LNCAP (cell line): ENCODE results near the gene EPYC.

Source experiments
- TF ChIP-seq, protein P1 (sequence below): fragments of 450-650 bp; IDR thresholded peaks from 2 replicates; pipeline ENCODE4 v1.5.1; 2017; ENCODE audit warnings: mild to moderate bottlenecking

Gene EPYC

DNA sequence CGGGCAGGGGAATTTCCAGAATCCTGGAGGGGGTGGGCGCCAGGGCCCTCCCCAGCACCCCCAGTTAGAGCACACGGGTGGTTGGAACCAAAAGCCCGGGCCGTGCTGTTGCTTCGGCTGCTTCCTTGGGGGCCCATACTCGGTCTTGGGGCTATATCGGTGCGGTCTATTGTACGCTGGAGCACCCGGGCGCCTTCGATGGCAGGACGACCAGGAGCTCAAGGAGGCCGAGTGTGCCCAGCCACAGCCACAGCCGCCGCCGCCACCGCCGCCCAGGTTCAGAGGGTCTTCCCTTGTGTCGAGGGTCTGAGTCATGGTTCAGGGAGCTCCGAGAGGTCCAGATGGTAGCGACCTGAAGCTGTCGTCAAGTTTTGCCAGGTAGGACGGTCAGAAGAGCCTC is 50.3 kb downstream of the EPYC start:
- TF ChIP-seq, protein P1, sequence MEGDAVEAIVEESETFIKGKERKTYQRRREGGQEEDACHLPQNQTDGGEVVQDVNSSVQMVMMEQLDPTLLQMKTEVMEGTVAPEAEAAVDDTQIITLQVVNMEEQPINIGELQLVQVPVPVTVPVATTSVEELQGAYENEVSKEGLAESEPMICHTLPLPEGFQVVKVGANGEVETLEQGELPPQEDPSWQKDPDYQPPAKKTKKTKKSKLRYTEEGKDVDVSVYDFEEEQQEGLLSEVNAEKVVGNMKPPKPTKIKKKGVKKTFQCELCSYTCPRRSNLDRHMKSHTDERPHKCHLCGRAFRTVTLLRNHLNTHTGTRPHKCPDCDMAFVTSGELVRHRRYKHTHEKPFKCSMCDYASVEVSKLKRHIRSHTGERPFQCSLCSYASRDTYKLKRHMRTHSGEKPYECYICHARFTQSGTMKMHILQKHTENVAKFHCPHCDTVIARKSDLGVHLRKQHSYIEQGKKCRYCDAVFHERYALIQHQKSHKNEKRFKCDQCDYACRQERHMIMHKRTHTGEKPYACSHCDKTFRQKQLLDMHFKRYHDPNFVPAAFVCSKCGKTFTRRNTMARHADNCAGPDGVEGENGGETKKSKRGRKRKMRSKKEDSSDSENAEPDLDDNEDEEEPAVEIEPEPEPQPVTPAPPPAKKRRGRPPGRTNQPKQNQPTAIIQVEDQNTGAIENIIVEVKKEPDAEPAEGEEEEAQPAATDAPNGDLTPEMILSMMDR: no peak

DNA sequence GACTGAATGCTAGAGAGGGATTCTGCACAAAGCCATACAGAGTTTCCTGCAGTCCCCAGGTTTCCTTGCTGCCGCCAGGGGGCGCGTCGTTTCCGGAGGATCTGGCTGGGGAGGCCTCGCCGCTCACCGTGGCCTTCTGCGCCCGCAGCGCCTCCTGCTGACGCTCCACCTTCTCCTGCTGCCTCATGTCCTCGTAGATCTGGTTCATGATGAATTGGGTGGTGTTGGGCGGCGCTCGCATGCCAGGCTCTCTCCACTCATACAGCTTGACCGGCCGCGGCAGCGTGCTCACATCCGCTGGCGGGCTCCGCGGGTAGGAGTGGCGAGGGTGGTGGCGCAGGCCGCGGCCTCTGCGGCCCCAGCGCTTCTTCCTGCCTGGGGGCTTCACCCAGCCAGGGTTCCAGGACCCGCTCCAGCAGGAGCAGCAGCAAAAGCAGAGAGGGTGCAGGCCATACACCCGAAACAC is 50.8 kb downstream of the EPYC start:
- TF ChIP-seq, protein P1: peak; percentile 55

DNA sequence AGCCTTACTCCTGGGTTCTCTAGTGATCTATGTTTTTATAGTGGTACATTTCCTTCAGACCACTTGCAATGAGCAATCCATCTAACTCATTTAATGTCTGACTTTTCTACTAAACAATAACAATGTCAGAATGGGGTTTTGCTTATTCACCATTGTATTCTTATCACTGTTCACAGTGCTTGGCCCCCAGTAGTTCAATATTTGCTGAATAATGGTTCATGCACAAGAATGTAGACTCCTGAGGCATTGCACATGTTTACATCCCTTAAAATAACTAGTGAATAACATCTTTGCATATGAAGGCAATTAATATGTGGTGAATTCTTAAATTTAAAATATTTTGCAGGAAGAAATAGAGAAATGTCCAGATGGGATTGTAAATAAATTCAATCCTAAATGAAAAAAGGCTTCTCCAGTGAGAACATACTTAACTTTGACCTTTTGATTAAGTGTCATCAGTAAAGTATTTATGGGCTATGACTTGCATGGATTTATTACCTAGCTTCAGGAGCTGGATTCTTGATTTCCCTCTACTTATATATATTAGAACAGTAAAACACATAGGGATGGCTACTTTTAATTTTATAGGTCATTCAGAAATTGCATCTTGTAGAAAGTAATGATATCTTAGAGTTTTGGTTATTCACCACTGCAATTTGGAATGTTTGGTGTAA is 53.2 kb downstream of the EPYC start:
- TF ChIP-seq, protein P1: no peak

DNA sequence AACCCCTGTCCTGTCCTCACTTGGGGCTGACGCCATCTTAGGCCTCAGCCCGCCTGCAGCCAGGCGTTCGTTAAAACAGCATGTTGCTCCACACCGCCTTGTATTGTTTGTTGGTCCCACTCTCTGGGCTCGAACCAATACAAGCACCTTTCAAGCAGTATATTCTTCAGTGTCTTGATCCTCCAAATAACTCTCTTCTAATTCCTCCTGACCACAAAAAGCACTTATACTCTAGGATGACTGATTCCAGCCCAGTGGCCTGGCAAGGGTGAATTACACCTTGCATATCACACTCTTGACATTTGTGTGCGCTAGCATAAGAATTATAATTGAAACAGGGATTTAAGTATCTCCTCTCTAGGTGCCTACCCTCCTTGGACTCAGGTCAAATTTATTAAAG is 56.9 kb downstream of the EPYC start:
- TF ChIP-seq, protein P1: no peak

DNA sequence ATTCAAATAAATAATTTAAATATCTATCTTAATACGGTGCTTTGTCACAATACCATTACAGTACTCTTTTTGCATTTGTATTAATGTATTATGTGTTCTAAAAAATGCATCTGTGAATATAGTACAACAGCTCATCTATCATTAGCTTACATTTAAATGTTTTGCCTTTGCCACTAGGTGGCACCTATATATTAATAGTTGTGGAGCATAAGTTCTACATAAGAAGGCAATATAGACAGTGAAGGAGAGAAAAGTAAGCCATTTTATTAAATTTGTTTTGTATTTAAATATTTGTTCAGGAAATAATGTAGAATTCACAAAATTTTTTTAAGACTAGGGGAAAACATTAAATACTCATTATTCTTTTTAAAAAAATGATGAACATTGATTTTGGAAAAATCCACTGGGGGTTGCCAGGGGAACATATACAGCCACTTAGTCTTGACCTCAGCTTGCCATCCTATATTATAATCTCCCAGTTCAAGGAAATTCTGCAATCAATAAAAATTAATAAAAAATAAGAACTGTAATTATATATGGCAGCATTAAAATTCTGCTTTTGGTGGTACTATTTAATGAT is 59.6 kb downstream of the EPYC start:
- TF ChIP-seq, protein P1: peak; percentile 74

DNA sequence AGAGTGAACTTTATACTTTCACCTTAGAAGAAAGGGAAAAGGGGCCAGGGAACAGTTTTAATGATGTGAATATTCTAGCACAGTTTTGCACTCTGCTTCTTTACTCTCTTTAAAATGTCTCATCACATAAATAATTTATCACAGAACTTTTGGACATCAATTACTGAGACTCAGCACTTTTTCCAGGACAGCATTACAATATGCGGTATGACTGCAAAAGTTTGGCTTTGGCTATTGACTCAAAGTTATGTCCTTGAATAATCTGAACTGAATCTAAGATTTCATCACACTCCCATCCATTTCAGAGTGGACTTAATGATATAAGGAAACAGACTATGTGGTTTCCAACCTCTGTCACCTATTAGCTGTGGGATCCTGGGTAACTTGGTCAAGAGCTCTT is 61.5 kb downstream of the EPYC start:
- TF ChIP-seq, protein P1: no peak

DNA sequence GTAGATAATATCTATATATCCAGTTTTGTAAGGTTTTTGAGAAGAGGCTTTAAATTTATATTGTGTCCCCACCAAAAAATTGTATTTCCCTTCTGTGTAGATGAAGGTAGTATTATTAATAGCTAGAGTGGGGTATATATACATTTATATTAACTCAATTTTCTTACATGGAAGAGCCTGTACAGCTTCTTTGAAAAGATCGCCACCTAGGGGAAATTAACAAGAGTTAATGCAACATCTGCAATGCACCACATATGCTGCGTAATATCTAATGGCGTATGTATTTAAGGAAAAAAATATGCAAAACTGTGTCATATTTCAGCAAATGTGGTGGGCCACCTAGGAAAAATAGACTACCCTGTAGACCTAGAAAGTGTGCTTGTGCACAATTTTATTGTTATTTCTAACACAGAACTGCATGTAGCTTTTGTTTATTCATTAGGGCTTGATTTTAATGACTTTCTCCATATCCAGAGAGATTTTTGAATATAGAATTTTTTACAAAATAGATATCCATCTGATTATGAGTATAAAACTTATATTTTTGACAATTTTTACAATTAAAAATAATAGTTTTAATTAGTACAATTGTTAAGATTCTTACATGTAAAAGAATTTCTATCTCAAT is 63.8 kb downstream of the EPYC start:
- TF ChIP-seq, protein P1: peak; percentile 79
